HepG2 (cell line): ENCODE results near the gene CCL16. TPM values are rescaled to one million over a fixed set of nuclear protein-coding genes. Genes with fewer than 3 reads are reported as not detected.

ENCODE experiments used
- EEA1 ChIP-seq: sonication (generic); formaldehyde crosslinking; IDR thresholded peaks from 2 replicates; pipeline ENCODE4 v1.5.1; 2020; ENCODE audit warnings: mild to moderate bottlenecking, missing genetic modification reagents, borderline replicate concordance
- ESRRA ChIP-seq: sonication (generic); formaldehyde crosslinking; IDR thresholded peaks from 2 replicates; pipeline ENCODE4 v1.5.1; 2020; ENCODE audit warnings: mild to moderate bottlenecking, low read depth, missing genetic modification reagents
- HMG20A ChIP-seq: IDR thresholded peaks from 2 replicates; pipeline ENCODE4 v1.6.1; 2016; ENCODE audit warnings: borderline replicate concordance
- KDM3A ChIP-seq: IDR thresholded peaks from 2 replicates; pipeline ENCODE4 v1.6.1; 2018; ENCODE audit warnings: low read depth, missing compliant biosample characterization
- KLF15 ChIP-seq: sonication (generic); formaldehyde crosslinking; IDR thresholded peaks from 2 replicates; pipeline ENCODE4 v1.8.1; 2023; ENCODE audit warnings: borderline replicate concordance, mild to moderate bottlenecking, inconsistent platforms, missing genetic modification reagents, mixed read lengths
- MED1 ChIP-seq: sonication (generic); formaldehyde crosslinking; IDR thresholded peaks from 2 replicates; pipeline ENCODE4 v1.4.0; 2020; ENCODE audit warnings: missing genetic modification reagents
- NFIC ChIP-seq: IDR thresholded peaks from 2 replicates; pipeline ENCODE4 v1.6.1; 2012; ENCODE audit warnings: mild to moderate bottlenecking, low read length, inconsistent platforms
- NR2F1 ChIP-seq, 2 experiments: fragments of 450-650 bp in 1 of 2; formaldehyde crosslinking in 1 of 2; IDR thresholded peaks; 2 replicates each; pipeline versions ENCODE4 v1.5.0 to v1.6.1; 2016 to 2020; ENCODE audit warnings: mild to moderate bottlenecking in 1 of 2, missing compliant biosample characterization in 1 of 2, missing genetic modification reagents in 1 of 2, moderate library complexity in 1 of 2
- NR2F6 ChIP-seq, 2 experiments: IDR thresholded peaks; 2 replicates each; pipeline ENCODE4 v1.6.1; 2016; ENCODE audit warnings: antibody characterized with exemption in 1 of 2, mild to moderate bottlenecking in 1 of 2
- NRL ChIP-seq: sonication (generic); formaldehyde crosslinking; IDR thresholded peaks from 2 replicates; pipeline ENCODE4 v1.5.0; 2020; ENCODE audit warnings: missing genetic modification reagents, mild to moderate bottlenecking, moderate library complexity, borderline replicate concordance
- PAF1 ChIP-seq: IDR thresholded peaks from 2 replicates; pipeline ENCODE4 v1.6.1; 2016; ENCODE audit warnings: missing genetic modification reagents, missing compliant biosample characterization
- PAX8 ChIP-seq: sonication (generic); formaldehyde crosslinking; IDR thresholded peaks from 2 replicates; pipeline ENCODE4 v1.8.0; 2022; ENCODE audit warnings: mild to moderate bottlenecking, missing genetic modification reagents, borderline replicate concordance
- RAD21 ChIP-seq: fragments of 450-650 bp; formaldehyde crosslinking; IDR thresholded peaks from 2 replicates; pipeline ENCODE4 v1.5.0; 2020; ENCODE audit warnings: mild to moderate bottlenecking
- REPIN1 ChIP-seq: sonication (generic); formaldehyde crosslinking; IDR thresholded peaks from 2 replicates; pipeline ENCODE4 v1.8.0; 2022; ENCODE audit warnings: missing genetic modification reagents, low read depth, mild to moderate bottlenecking, borderline replicate concordance
- SP5 ChIP-seq: IDR thresholded peaks from 2 replicates; pipeline ENCODE4 v1.6.1; 2016; ENCODE audit warnings: low read depth, borderline replicate concordance
- SSRP1 ChIP-seq: IDR thresholded peaks from 2 replicates; pipeline ENCODE4 v1.6.1; 2016; ENCODE audit warnings: control low read depth
- ZNF33B ChIP-seq: sonication (generic); formaldehyde crosslinking; IDR thresholded peaks from 2 replicates; pipeline ENCODE4 v1.5.1; 2020; ENCODE audit warnings: mild to moderate bottlenecking, missing genetic modification reagents
- ZNF468 ChIP-seq: sonication (generic); formaldehyde crosslinking; IDR thresholded peaks from 2 replicates; pipeline ENCODE4 v1.8.0; 2022; ENCODE audit warnings: mild to moderate bottlenecking, moderate library complexity, missing genetic modification reagents
- ZNF549 ChIP-seq: sonication (generic); formaldehyde crosslinking; IDR thresholded peaks from 2 replicates; pipeline ENCODE4 v1.5.0; 2020; ENCODE audit warnings: missing genetic modification reagents
- ZNF570 ChIP-seq: sonication (generic); formaldehyde crosslinking; IDR thresholded peaks from 2 replicates; pipeline ENCODE4 v1.4.0; 2020; ENCODE audit warnings: mild to moderate bottlenecking, missing genetic modification reagents, borderline replicate concordance
- ZNF781 ChIP-seq: sonication (generic); formaldehyde crosslinking; IDR thresholded peaks from 2 replicates; pipeline ENCODE4 v1.5.1; 2020; ENCODE audit warnings: borderline replicate concordance, mild to moderate bottlenecking, missing genetic modification reagents; ENCODE audit errors: not compliant biosample characterization
- ZNF788 ChIP-seq: sonication (generic); formaldehyde crosslinking; IDR thresholded peaks from 2 replicates; pipeline ENCODE4 v1.5.0; 2020; ENCODE audit warnings: mild to moderate bottlenecking, missing genetic modification reagents, borderline replicate concordance
- ZNF83 ChIP-seq: sonication (generic); formaldehyde crosslinking; IDR thresholded peaks from 2 replicates; pipeline ENCODE4 v1.4.0; 2020; ENCODE audit warnings: missing genetic modification reagents, mild to moderate bottlenecking, borderline replicate concordance
- ZNF879 ChIP-seq: sonication (generic); formaldehyde crosslinking; IDR thresholded peaks from 2 replicates; pipeline ENCODE4 v1.8.1; 2023; ENCODE audit warnings: missing genetic modification reagents
- polyA plus RNA-seq, 8 experiments: library from polyadenylated mRNA; depleted of rRNA in 3 of 8; stranded (reverse) in 7 of 8; unstranded in 1 of 8; fragments of >200 nt; fragmentation: Illumina TruSeq in 4 of 8; extraction: Trizol in 4 of 8; gene quantifications; 2 replicates each; pipeline versions ENCODE4 v1.2.1 to v1.2.3, GENCODE V29; 2011 to 2016; ENCODE audit warnings: low read depth in 4 of 8, missing spikeins in 1 of 8, mixed read lengths in 1 of 8; ENCODE audit not compliant: insufficient read depth in 1 of 8
- total RNA-seq, 5 experiments: library from RNA; depleted of rRNA; stranded (reverse); fragments of >200 nt; fragmentation: Illumina TruSeq; extraction: Trizol; gene quantifications; 2 replicates each; pipeline ENCODE4 v1.2.3, GENCODE V29; 2016; ENCODE audit warnings: low read depth in 1 of 5
- TF ChIP-seq, protein P1 (sequence below): sonication (generic); formaldehyde crosslinking; IDR thresholded peaks from 2 replicates; pipeline ENCODE4 v1.5.1; 2020; ENCODE audit warnings: mild to moderate bottlenecking, missing genetic modification reagents, moderate library complexity
- TF ChIP-seq, protein P2 (sequence below): sonication (generic); formaldehyde crosslinking; IDR thresholded peaks from 2 replicates; pipeline ENCODE4 v1.5.1; 2020; ENCODE audit warnings: mild to moderate bottlenecking, missing genetic modification reagents, moderate library complexity
- TF ChIP-seq, protein P3 (sequence below): sonication (generic); formaldehyde crosslinking; IDR thresholded peaks from 2 replicates; pipeline ENCODE4 v1.4.0; 2020; ENCODE audit warnings: mild to moderate bottlenecking, missing genetic modification reagents

CCL16 gene
- total and polyA plus RNA-seq, 2 of the 13 experiments (the other 11 are each of a cell fraction or from before 2014, with no cell fraction given): 2.0 to 14.7 TPM

DNA sequence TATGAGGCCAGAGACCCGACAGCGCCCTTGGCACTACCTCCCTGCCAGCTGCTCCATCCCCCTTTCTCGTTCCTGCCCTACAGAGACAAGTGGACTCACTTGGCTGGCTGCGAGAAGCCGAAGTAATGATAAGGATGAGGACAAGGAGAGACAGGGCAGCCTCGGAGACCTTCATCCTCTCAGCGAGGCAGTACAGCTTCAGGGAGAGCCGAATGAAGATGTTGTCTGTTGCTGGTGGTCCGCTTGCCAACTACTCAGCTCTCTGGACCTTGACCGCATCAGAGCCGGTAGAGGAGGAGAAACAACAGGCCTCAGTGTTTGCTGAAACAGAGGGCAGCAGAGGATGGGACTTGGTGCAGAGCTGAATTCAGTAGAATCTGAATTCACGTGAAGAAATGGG, at the start of gene CCL16 (continued):
- TF ChIP-seq SP5 (CRISPR knock-in tag) (peak; percentile 60; the same call in 1 of the 2 replicates), ZNF879 (CRISPR knock-in tag) (no peak), RAD21 (CRISPR knock-in tag) (no peak), ZNF468 (CRISPR knock-in tag) (no peak), HMG20A (CRISPR knock-in tag) (no peak; the same call in 1 of the 2 replicates), KLF15 (CRISPR knock-in tag) (no peak), NRL (CRISPR knock-in tag) (no peak), ZNF788 (CRISPR knock-in tag) (0 out of 2 replicates have a peak, but pooled peaks have one; percentile 11), ZNF781 (CRISPR knock-in tag) (no peak), KDM3A (no peak), NR2F6 (IDR thresholded peaks at IDR 0.05) (no peak), NR2F6 (CRISPR knock-in tag; IDR thresholded peaks at IDR 0.05) (peak; percentile 46; the same call in 1 of the 2 replicates), PAX8 (CRISPR knock-in tag) (no peak), EEA1 (CRISPR knock-in tag) (no peak), ZNF570 (CRISPR knock-in tag) (no peak), PAF1 (CRISPR knock-in tag) (no peak), MED1 (no peak), NFIC (no peak), ZNF33B (no peak), ESRRA (CRISPR knock-in tag) (no peak), ZNF83 (CRISPR knock-in tag) (no peak), REPIN1 (CRISPR knock-in tag) (no peak), NR2F1 (CRISPR knock-in tag; IDR thresholded peaks at IDR 0.05) (0 out of 4 replicates have a peak, but pooled peaks of 1 of the 2 experiments have one; percentile 18), ZNF549 (CRISPR knock-in tag) (no peak), SSRP1 (CRISPR knock-in tag) (no peak)
- TF ChIP-seq, protein P1, sequence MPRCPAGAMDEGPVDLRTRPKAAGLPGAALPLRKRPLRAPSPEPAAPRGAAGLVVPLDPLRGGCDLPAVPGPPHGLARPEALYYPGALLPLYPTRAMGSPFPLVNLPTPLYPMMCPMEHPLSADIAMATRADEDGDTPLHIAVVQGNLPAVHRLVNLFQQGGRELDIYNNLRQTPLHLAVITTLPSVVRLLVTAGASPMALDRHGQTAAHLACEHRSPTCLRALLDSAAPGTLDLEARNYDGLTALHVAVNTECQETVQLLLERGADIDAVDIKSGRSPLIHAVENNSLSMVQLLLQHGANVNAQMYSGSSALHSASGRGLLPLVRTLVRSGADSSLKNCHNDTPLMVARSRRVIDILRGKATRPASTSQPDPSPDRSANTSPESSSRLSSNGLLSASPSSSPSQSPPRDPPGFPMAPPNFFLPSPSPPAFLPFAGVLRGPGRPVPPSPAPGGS (CRISPR knock-in tag): no peak
- TF ChIP-seq, protein P2, sequence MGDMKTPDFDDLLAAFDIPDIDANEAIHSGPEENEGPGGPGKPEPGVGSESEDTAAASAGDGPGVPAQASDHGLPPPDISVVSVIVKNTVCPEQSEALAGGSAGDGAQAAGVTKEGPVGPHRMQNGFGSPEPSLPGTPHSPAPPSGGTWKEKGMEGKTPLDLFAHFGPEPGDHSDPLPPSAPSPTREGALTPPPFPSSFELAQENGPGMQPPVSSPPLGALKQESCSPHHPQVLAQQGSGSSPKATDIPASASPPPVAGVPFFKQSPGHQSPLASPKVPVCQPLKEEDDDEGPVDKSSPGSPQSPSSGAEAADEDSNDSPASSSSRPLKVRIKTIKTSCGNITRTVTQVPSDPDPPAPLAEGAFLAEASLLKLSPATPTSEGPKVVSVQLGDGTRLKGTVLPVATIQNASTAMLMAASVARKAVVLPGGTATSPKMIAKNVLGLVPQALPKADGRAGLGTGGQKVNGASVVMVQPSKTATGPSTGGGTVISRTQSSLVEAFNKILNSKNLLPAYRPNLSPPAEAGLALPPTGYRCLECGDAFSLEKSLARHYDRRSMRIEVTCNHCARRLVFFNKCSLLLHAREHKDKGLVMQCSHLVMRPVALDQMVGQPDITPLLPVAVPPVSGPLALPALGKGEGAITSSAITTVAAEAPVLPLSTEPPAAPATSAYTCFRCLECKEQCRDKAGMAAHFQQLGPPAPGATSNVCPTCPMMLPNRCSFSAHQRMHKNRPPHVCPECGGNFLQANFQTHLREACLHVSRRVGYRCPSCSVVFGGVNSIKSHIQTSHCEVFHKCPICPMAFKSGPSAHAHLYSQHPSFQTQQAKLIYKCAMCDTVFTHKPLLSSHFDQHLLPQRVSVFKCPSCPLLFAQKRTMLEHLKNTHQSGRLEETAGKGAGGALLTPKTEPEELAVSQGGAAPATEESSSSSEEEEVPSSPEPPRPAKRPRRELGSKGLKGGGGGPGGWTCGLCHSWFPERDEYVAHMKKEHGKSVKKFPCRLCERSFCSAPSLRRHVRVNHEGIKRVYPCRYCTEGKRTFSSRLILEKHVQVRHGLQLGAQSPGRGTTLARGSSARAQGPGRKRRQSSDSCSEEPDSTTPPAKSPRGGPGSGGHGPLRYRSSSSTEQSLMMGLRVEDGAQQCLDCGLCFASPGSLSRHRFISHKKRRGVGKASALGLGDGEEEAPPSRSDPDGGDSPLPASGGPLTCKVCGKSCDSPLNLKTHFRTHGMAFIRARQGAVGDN (CRISPR knock-in tag): peak; percentile 54; the same call in 1 of the 2 replicates
- TF ChIP-seq, protein P3, sequence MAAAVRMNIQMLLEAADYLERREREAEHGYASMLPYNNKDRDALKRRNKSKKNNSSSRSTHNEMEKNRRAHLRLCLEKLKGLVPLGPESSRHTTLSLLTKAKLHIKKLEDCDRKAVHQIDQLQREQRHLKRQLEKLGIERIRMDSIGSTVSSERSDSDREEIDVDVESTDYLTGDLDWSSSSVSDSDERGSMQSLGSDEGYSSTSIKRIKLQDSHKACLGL (CRISPR knock-in tag): no peak
